ENCODE results near the gene AGBL4. TPM values are rescaled to one million over a fixed set of nuclear protein-coding genes. Genes with fewer than 3 reads are reported as not detected.

AGBL4 gene
- total and polyA plus RNA-seq, 11 donors = 0.40 to 1.4 (median 0.54) TPM; not detected in 3

- Histone ChIP-seq H3K4me1 (no peaks in the 10 kb centered on the region), H3K27ac (no peak overlapping the region), H3K9me3 (no peaks in the 10 kb centered on the region), H3K27me3 (no peaks in the 10 kb centered on the region), H3K4me3 (no peak overlapping the region), H3K36me3 (no peaks in the 10 kb centered on the region)
- 73 to 85% (median 77%) methylated on average over 2 of the region's 2 CpGs for WGBS, 4 donors
- DNase-seq (no peak), ATAC-seq (no peak)
- no peak for TF ChIP-seq CTCF (IDR thresholded peaks at IDR 0.05)
- no peak for TF ChIP-seq POLR2A (IDR thresholded peaks at IDR 0.05)
- intact Hi-C loops (cut with DNase I) = no loop called here
Measured at GRCh38 chr1:49171941-49172593, 851.7 kb downstream of the AGBL4 start.

GRCh38 chr1:49166031-49166430 lies 857.7 kb downstream of the AGBL4 start:
- Histone ChIP-seq H3K36me3 (no peaks in the 10 kb centered on the region), H3K9me3 (no peaks in the 10 kb centered on the region), H3K4me1 (no peaks in the 10 kb centered on the region), H3K27ac (no peak overlapping the region), H3K4me3 (no peak overlapping the region), H3K27me3 (no peaks in the 10 kb centered on the region)
- intact Hi-C loops (cut with DNase I) = no loop called here
- no peak for ATAC-seq
- TF ChIP-seq CTCF (IDR thresholded peaks at IDR 0.05) (no peak), POLR2A (IDR thresholded peaks at IDR 0.05) (no peak)
- DNase-seq = no peak
- 64 to 79% (median 72%) methylated on average over 2 of the region's 2 CpGs for WGBS, 4 donors

- ATAC-seq = peak in 2 of 4 donors; percentile 51 to 52
- DNase-seq = no peak
- H3K27ac ChIP-seq = no peak overlapping the region
Measured at GRCh38 chr1:49163031-49163430, 860.7 kb downstream of the AGBL4 start.

GRCh38 chr1:49160677-49161076 lies 863.1 kb downstream of the AGBL4 start:
- no peak for TF ChIP-seq POLR2A (IDR thresholded peaks at IDR 0.05)
- no peak for TF ChIP-seq CTCF (IDR thresholded peaks at IDR 0.05)
- H3K4me1 ChIP-seq = no peaks in the 10 kb centered on the region
- DNase-seq = no peak
- H3K9me3 ChIP-seq = no peaks in the 10 kb centered on the region
- intact Hi-C loops (cut with DNase I) = no loop called here
- 74 to 84% (median 77%) methylated on average over 6 of the region's 6 CpGs for WGBS, 4 donors
- no peak overlapping the region for H3K4me3 ChIP-seq
- H3K36me3 ChIP-seq = no peaks in the 10 kb centered on the region
- no peak overlapping the region for H3K27ac ChIP-seq
- ATAC-seq = no peak
- H3K27me3 ChIP-seq = no peaks in the 10 kb centered on the region

More at GRCh38 chr1:49163031-49163430, 860.7 kb downstream of the AGBL4 start:
- WGBS, 4 donors = 38 to 56% (median 48%) methylated on average over 2 of the region's 2 CpGs
- Histone ChIP-seq H3K27me3 (no peaks in the 10 kb centered on the region), H3K9me3 (no peaks in the 10 kb centered on the region), H3K4me1 (no peaks in the 10 kb centered on the region), H3K36me3 (no peaks in the 10 kb centered on the region), H3K4me3 (no peak overlapping the region)
- intact Hi-C loops (cut with DNase I) = no loop called here
- TF ChIP-seq POLR2A (IDR thresholded peaks at IDR 0.05) = no peak
- no peak for TF ChIP-seq CTCF (IDR thresholded peaks at IDR 0.05)

All from heart left ventricle (tissue), 16 donors.